Glutamatergic neuron (in vitro differentiated cells): ENCODE data around the gene TMEM205. TPM values are rescaled to one million over a fixed set of nuclear protein-coding genes. Genes with fewer than 3 reads are reported as not detected.

ENCODE experiments used
- DNase-seq: peaks from one replicate; pipeline ENCODE4 v3.0.0; 2022
- H3K27ac Mint-ChIP-seq: one replicate; pipeline ENCODE4 v1.8.0; 2020; ENCODE audit warnings: mild to moderate bottlenecking, mixed read lengths, inconsistent platforms; ENCODE audit not compliant: unreplicated experiment
- H3K27me3 Mint-ChIP-seq: one replicate; pipeline ENCODE4 v1.8.0; 2020; ENCODE audit warnings: mild to moderate bottlenecking, moderate library complexity, mixed read lengths, inconsistent platforms; ENCODE audit not compliant: unreplicated experiment
- H3K36me3 Mint-ChIP-seq: one replicate; pipeline ENCODE4 v1.8.0; 2020; ENCODE audit warnings: mild to moderate bottlenecking, mixed read lengths, inconsistent platforms; ENCODE audit not compliant: unreplicated experiment
- H3K4me1 Mint-ChIP-seq: one replicate; pipeline ENCODE4 v1.8.0; 2020; ENCODE audit warnings: mild to moderate bottlenecking, low read depth, mixed read lengths, inconsistent platforms; ENCODE audit not compliant: unreplicated experiment
- H3K4me3 Mint-ChIP-seq: one replicate; pipeline ENCODE4 v1.8.0; 2020; ENCODE audit warnings: mild to moderate bottlenecking, mixed read lengths, inconsistent platforms; ENCODE audit not compliant: unreplicated experiment
- H3K9me3 Mint-ChIP-seq: one replicate; pipeline ENCODE4 v1.8.0; 2020; ENCODE audit warnings: mild to moderate bottlenecking, moderate library complexity, mixed read lengths, inconsistent platforms; ENCODE audit not compliant: unreplicated experiment
- CTCF ChIP-seq: fragments of 200-600 bp; sonication (generic); IDR thresholded peaks from one replicate; pipeline ENCODE4 v1.5.0; 2021; ENCODE audit not compliant: partially characterized antibody, unreplicated experiment
- total RNA-seq: library from RNA; stranded (reverse); fragmentation: NEBNext Ultra II Directional; extraction: Animal tissue kit (Norgen Biotek cat#: 25700); gene quantifications from one replicate; pipeline ENCODE4 v1.2.1, GENCODE V29; 2021; ENCODE audit not compliant: unreplicated experiment

TMEM205 gene
- total RNA-seq, 1 donor from 2014 or later = 43.1 TPM

GRCh38 chr19:11363881-11364280, 17.8 kb upstream of the TMEM205 start:
- H3K4me3 Mint-ChIP-seq = no peak overlapping the region
- no peaks in the 10 kb centered on the region for H3K36me3 Mint-ChIP-seq
- H3K4me1 Mint-ChIP-seq = peaks cover 14% of the 10 kb centered on the region
- no peak for DNase-seq
- H3K27me3 Mint-ChIP-seq = peaks cover 6% of the 10 kb centered on the region
- H3K27ac Mint-ChIP-seq = no peak overlapping the region
- peaks cover 8% of the 10 kb centered on the region for H3K9me3 Mint-ChIP-seq
- TF ChIP-seq CTCF = no peak

GRCh38 chr19:11361771-11362731, 16.0 kb upstream of the TMEM205 start:
- no peak for TF ChIP-seq CTCF
- H3K9me3 Mint-ChIP-seq = peaks cover 5% of the 10 kb centered on the region
- no peaks in the 10 kb centered on the region for H3K36me3 Mint-ChIP-seq
- DNase-seq = peak; percentile 48
- peak overlapping the region; percentile 73 for H3K4me3 Mint-ChIP-seq
- peaks cover 14% of the 10 kb centered on the region for H3K4me1 Mint-ChIP-seq
- peaks cover 9% of the 10 kb centered on the region for H3K27me3 Mint-ChIP-seq
- H3K27ac Mint-ChIP-seq = peak overlapping the region; percentile 85

GRCh38 chr19:11361037-11361770, 15.1 kb upstream of the TMEM205 start:
- Mint-ChIP-seq H3K27ac (peak overlapping the region; percentile 72), H3K4me3 (peak overlapping the region; percentile 68), H3K9me3 (peaks cover 5% of the 10 kb centered on the region), H3K27me3 (peaks cover 11% of the 10 kb centered on the region), H3K36me3 (no peaks in the 10 kb centered on the region), H3K4me1 (peaks cover 18% of the 10 kb centered on the region)
- peak; percentile 96 for DNase-seq
- peak; percentile 18 for TF ChIP-seq CTCF

GRCh38 chr19:11359421-11359820, 13.4 kb upstream of the TMEM205 start:
- no peak for DNase-seq
- no peak overlapping the region for H3K27ac Mint-ChIP-seq
- peaks cover 10% of the 10 kb centered on the region for H3K27me3 Mint-ChIP-seq
- peaks cover 5% of the 10 kb centered on the region for H3K36me3 Mint-ChIP-seq
- TF ChIP-seq CTCF = no peak
- no peak overlapping the region for H3K4me3 Mint-ChIP-seq
- H3K4me1 Mint-ChIP-seq = peaks cover 16% of the 10 kb centered on the region
- H3K9me3 Mint-ChIP-seq = peaks cover 11% of the 10 kb centered on the region
